Measurements from ENCODE around the gene CRTC1. TPM values are rescaled to one million over a fixed set of nuclear protein-coding genes. Genes with fewer than 3 reads are reported as not detected.

The CRTC1 gene
- total RNA-seq, 2 donors from 2014 or later: 4.9 to 6.5 TPM

- no peak for TF ChIP-seq POLR2A (IDR thresholded peaks at IDR 0.05)
- no peak for TF ChIP-seq CTCF (IDR thresholded peaks at IDR 0.05)
- no peak for ATAC-seq
- Histone ChIP-seq H3K27ac (peak overlapping the region in 1 of 4 donors; percentile 57), H3K36me3 (replicated peaks in 1 of 2; ENCODE audit: insufficient read depth in 1 of 2, low read depth in 2 of 2) (no peaks in the 10 kb centered on the region), H3K4me1 (no peaks in the 10 kb centered on the region), H3K27me3 (no peaks in the 10 kb centered on the region), H3K9me3 (no peaks in the 10 kb centered on the region), H3K4me3 (no peak overlapping the region)
- no peak for DNase-seq
- 88% methylated on average over 6 of the region's 6 CpGs; no CpG with 5 or more reads in 1 of the 2 donors for WGBS, 2 donors
- intact Hi-C loops (cut with DNase I): no loop called here
Measured at GRCh38 chr19:18651733-18652132, 31.7 kb upstream of the CRTC1 start.

- H3K27ac ChIP-seq: no peak overlapping the region
- H3K27me3 ChIP-seq: no peaks in the 10 kb centered on the region
- ATAC-seq (no peak), DNase-seq (no peak)
- no peak overlapping the region for H3K4me3 ChIP-seq
- no peaks in the 10 kb centered on the region for H3K36me3 ChIP-seq (replicated peaks in 1 of 2; ENCODE audit: insufficient read depth in 1 of 2, low read depth in 2 of 2)
- no peaks in the 10 kb centered on the region for H3K4me1 ChIP-seq
- TF ChIP-seq POLR2A (IDR thresholded peaks at IDR 0.05): no peak
- TF ChIP-seq CTCF (IDR thresholded peaks at IDR 0.05): no peak
- intact Hi-C loops (cut with DNase I): no loop called here
- WGBS, 2 donors: 100% methylated on average over 1 of the region's 1 CpG
- no peaks in the 10 kb centered on the region for H3K9me3 ChIP-seq
Measured at GRCh38 chr19:18653853-18654252, 29.6 kb upstream of the CRTC1 start.

- no peak for TF ChIP-seq POLR2A (IDR thresholded peaks at IDR 0.05)
- TF ChIP-seq CTCF (IDR thresholded peaks at IDR 0.05): no peak
- no peak overlapping the region for H3K27ac ChIP-seq
- no peaks in the 10 kb centered on the region for H3K36me3 ChIP-seq (replicated peaks in 1 of 2; ENCODE audit: insufficient read depth in 1 of 2, low read depth in 2 of 2)
- intact Hi-C loops (cut with DNase I): no loop called here
- no peaks in the 10 kb centered on the region for H3K27me3 ChIP-seq
- WGBS, 2 donors: 92 to 97% methylated on average over 7 of the region's 7 CpGs
- no peaks in the 10 kb centered on the region for H3K9me3 ChIP-seq
- H3K4me1 ChIP-seq: no peaks in the 10 kb centered on the region
- DNase-seq (no peak), ATAC-seq (no peak)
- no peak overlapping the region for H3K4me3 ChIP-seq
Measured at GRCh38 chr19:18654469-18654868, 29.0 kb upstream of the CRTC1 start.

GRCh38 chr19:18655173-18655844 is 28.2 kb upstream of the CRTC1 start:
- H3K4me3 ChIP-seq: no peak overlapping the region
- intact Hi-C loops (cut with DNase I): no loop called here
- no peaks in the 10 kb centered on the region for H3K4me1 ChIP-seq
- 92 to 100% methylated on average over 2 to 13 of the region's 13 CpGs for WGBS, 2 donors
- TF ChIP-seq POLR2A (IDR thresholded peaks at IDR 0.05) (no peak), CTCF (IDR thresholded peaks at IDR 0.05) (no peak)
- H3K9me3 ChIP-seq: no peaks in the 10 kb centered on the region
- no peaks in the 10 kb centered on the region for H3K36me3 ChIP-seq (replicated peaks in 1 of 2; ENCODE audit: insufficient read depth in 1 of 2, low read depth in 2 of 2)
- H3K27ac ChIP-seq: no peak overlapping the region
- H3K27me3 ChIP-seq: no peaks in the 10 kb centered on the region
- DNase-seq (no peak), ATAC-seq (no peak)

All from body of pancreas (tissue), 4 donors.